HepG2 (cell line): ENCODE measurements around the gene DTYMK. TPM values are rescaled to one million over a fixed set of nuclear protein-coding genes. Genes with fewer than 3 reads are reported as not detected.

Experiments used
- DR1 ChIP-seq: sonication (generic); formaldehyde crosslinking; IDR thresholded peaks from 2 replicates; pipeline ENCODE4 v1.8.0; 2021; ENCODE audit warnings: mild to moderate bottlenecking, missing genetic modification reagents, inconsistent platforms
- GATAD2A ChIP-seq: IDR thresholded peaks from 2 replicates; pipeline ENCODE4 v1.6.1; 2016
- HNRNPH1 ChIP-seq: fragments of 200-400 bp; formaldehyde crosslinking; optimal IDR thresholded peaks from 2 replicates; pipeline ENCODE3; 2017; ENCODE audit warnings: mild to moderate bottlenecking, low read depth, low read length
- HNRNPLL ChIP-seq: fragments of 200-400 bp; formaldehyde crosslinking; IDR thresholded peaks from 2 replicates; pipeline ENCODE4 v1.6.1; 2017; ENCODE audit warnings: mild to moderate bottlenecking, low read depth, low read length; ENCODE audit not compliant: poor library complexity, severe bottlenecking
- KAT2B ChIP-seq: fragments of 150-350 bp; IDR thresholded peaks from 2 replicates; pipeline ENCODE4 v1.6.1; 2014; ENCODE audit warnings: low read depth, low read length, borderline replicate concordance
- KAT8 ChIP-seq: IDR thresholded peaks from 2 replicates; pipeline ENCODE4 v1.6.1; 2016; ENCODE audit warnings: missing genetic modification reagents, missing compliant biosample characterization
- KDM2A ChIP-seq: sonication (generic); formaldehyde crosslinking; IDR thresholded peaks from 2 replicates; pipeline ENCODE4 v1.4.0; 2020; ENCODE audit warnings: low read depth, missing genetic modification reagents, borderline replicate concordance
- NCOR1 ChIP-seq: fragments of 200-600 bp; sonication (generic); IDR thresholded peaks from 2 replicates; pipeline ENCODE4 v1.7.0; 2017; ENCODE audit warnings: antibody characterized with exemption, low read length, borderline replicate concordance
- PHB2 ChIP-seq: fragments of 450-650 bp; IDR thresholded peaks from 2 replicates; pipeline ENCODE4 v1.6.1; 2018; ENCODE audit not compliant: partially characterized antibody
- RARA ChIP-seq: IDR thresholded peaks from 2 replicates; pipeline ENCODE4 v1.6.1; 2016; ENCODE audit warnings: missing genetic modification reagents, missing compliant biosample characterization
- RBAK ChIP-seq: sonication (generic); formaldehyde crosslinking; IDR thresholded peaks from 2 replicates; pipeline ENCODE4 v1.5.1; 2020; ENCODE audit warnings: mild to moderate bottlenecking, missing genetic modification reagents
- RBM22 ChIP-seq: fragments of 200-400 bp; formaldehyde crosslinking; optimal IDR thresholded peaks from 2 replicates; pipeline ENCODE3; 2017; ENCODE audit warnings: mild to moderate bottlenecking, low read length, moderate library complexity
- SETDB1 ChIP-seq: sonication (generic); formaldehyde crosslinking; IDR thresholded peaks from 2 replicates; pipeline ENCODE4 v1.5.1; 2020; ENCODE audit warnings: missing genetic modification reagents, mild to moderate bottlenecking, borderline replicate concordance
- SIN3A ChIP-seq: IDR thresholded peaks from 2 replicates; pipeline ENCODE4 v1.6.1; 2011; ENCODE audit warnings: low read depth, mild to moderate bottlenecking, control low read depth, low read length, borderline replicate concordance
- U2AF2 ChIP-seq: fragments of 200-400 bp; formaldehyde crosslinking; IDR thresholded peaks from 2 replicates; pipeline ENCODE4 v1.6.1; 2017; ENCODE audit warnings: low read depth, mild to moderate bottlenecking, low read length
- XRCC5 ChIP-seq: fragments of 200-400 bp; formaldehyde crosslinking; optimal IDR thresholded peaks from 2 replicates; pipeline ENCODE3; 2017; ENCODE audit warnings: mild to moderate bottlenecking, low read length
- ZFP37 ChIP-seq: sonication (generic); formaldehyde crosslinking; IDR thresholded peaks from 2 replicates; pipeline ENCODE4 v1.4.0; 2020; ENCODE audit warnings: missing genetic modification reagents, borderline replicate concordance
- ZNF230 ChIP-seq: sonication (generic); formaldehyde crosslinking; IDR thresholded peaks from 2 replicates; pipeline ENCODE4 v1.4.0; 2020; ENCODE audit warnings: mild to moderate bottlenecking, missing genetic modification reagents
- ZNF335 ChIP-seq: sonication (generic); formaldehyde crosslinking; IDR thresholded peaks from 2 replicates; pipeline ENCODE4 v1.4.0; 2020; ENCODE audit warnings: missing genetic modification reagents
- ZNF451 ChIP-seq: sonication (generic); formaldehyde crosslinking; IDR thresholded peaks from 2 replicates; pipeline ENCODE4 v1.5.0; 2020; ENCODE audit warnings: mild to moderate bottlenecking, missing genetic modification reagents
- ZNF562 ChIP-seq: sonication (generic); formaldehyde crosslinking; IDR thresholded peaks from 2 replicates; pipeline ENCODE4 v1.8.0; 2022; ENCODE audit warnings: missing genetic modification reagents, borderline replicate concordance
- ZNF567 ChIP-seq: sonication (generic); formaldehyde crosslinking; IDR thresholded peaks from 2 replicates; pipeline ENCODE4 v1.8.1; 2023; ENCODE audit warnings: mild to moderate bottlenecking, missing genetic modification reagents, borderline replicate concordance
- ZNF577 ChIP-seq: sonication (generic); formaldehyde crosslinking; IDR thresholded peaks from 2 replicates; pipeline ENCODE4 v1.4.0; 2020; ENCODE audit warnings: mild to moderate bottlenecking, low read depth, missing genetic modification reagents, borderline replicate concordance
- ZNF773 ChIP-seq: sonication (generic); formaldehyde crosslinking; IDR thresholded peaks from 2 replicates; pipeline ENCODE4 v1.4.0; 2020; ENCODE audit warnings: missing genetic modification reagents, borderline replicate concordance
- ZNF782 ChIP-seq: sonication (generic); formaldehyde crosslinking; IDR thresholded peaks from 2 replicates; pipeline ENCODE4 v1.4.0; 2020; ENCODE audit warnings: missing genetic modification reagents, mild to moderate bottlenecking, borderline replicate concordance
- polyA plus RNA-seq, 8 experiments: library from polyadenylated mRNA; depleted of rRNA in 3 of 8; stranded (reverse) in 7 of 8; unstranded in 1 of 8; fragments of >200 nt; fragmentation: Illumina TruSeq in 4 of 8; extraction: Trizol in 4 of 8; gene quantifications; 2 replicates each; pipeline versions ENCODE4 v1.2.1 to v1.2.3, GENCODE V29; 2011 to 2016; ENCODE audit warnings: low read depth in 4 of 8, missing spikeins in 1 of 8, mixed read lengths in 1 of 8; ENCODE audit not compliant: insufficient read depth in 1 of 8
- total RNA-seq, 5 experiments: library from RNA; depleted of rRNA; stranded (reverse); fragments of >200 nt; fragmentation: Illumina TruSeq; extraction: Trizol; gene quantifications; 2 replicates each; pipeline ENCODE4 v1.2.3, GENCODE V29; 2016; ENCODE audit warnings: low read depth in 1 of 5
- TF ChIP-seq, protein P1 (sequence below): IDR thresholded peaks from 2 replicates; pipeline ENCODE4 v1.6.1; 2016; ENCODE audit warnings: mild to moderate bottlenecking, missing biosample characterization, missing genetic modification reagents
- TF ChIP-seq, protein P2 (sequence below): sonication (generic); formaldehyde crosslinking; IDR thresholded peaks from 2 replicates; pipeline ENCODE4 v1.5.0; 2020; ENCODE audit warnings: mild to moderate bottlenecking, missing genetic modification reagents
- TF ChIP-seq, protein P3 (sequence below): sonication (generic); formaldehyde crosslinking; IDR thresholded peaks from 2 replicates; pipeline ENCODE4 v1.4.0; 2020; ENCODE audit warnings: mild to moderate bottlenecking, low read depth, missing genetic modification reagents

The DTYMK gene
- total and polyA plus RNA-seq, 2 of the 13 experiments (the other 11 are each of a cell fraction or from before 2014, with no cell fraction given), result 57.5 to 134 TPM

DNA sequence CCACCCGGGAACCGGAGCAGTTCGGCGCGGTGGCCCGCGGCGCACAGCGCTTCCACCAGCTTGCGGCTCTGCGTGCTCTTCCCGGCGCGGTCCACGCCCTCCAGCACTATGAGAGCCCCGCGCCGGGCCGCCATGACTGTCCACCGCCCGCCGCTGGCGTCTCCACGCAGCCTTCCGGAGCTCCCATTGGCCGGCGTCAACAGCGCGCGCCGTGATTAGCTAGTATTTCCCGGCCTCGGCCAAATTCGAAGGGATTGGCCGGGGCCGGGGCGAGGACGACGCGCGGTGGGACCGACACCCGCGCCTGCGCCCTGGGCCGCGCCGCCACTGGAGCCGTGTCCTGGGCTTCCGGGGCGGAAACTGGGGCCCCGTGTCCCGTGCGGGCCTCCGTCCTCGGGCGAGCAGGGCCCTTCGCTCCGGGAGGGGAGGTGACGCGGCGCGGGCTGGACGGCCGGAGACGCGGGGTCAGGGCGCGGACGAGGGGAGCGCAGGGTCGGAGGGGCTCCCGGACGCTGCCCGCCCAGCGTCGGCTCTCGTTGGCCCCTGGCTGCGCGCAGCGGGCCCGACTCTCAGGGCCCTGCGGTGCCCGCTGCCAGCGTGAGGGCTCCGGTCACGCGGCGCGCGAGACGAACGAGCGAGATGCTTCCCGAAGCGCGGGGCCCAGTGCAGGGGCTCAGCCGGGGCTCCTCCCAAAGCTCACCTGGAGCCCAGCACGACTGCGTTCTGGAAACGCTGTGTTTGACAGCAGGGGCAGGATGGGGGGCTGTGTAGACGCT lies at the start of gene DTYMK (continued):
- TF ChIP-seq ZFP37 (CRISPR knock-in tag), result 0 out of 2 replicates have a peak, but pooled peaks have one; percentile 62
- TF ChIP-seq U2AF2, result no peak
- TF ChIP-seq, protein P1, sequence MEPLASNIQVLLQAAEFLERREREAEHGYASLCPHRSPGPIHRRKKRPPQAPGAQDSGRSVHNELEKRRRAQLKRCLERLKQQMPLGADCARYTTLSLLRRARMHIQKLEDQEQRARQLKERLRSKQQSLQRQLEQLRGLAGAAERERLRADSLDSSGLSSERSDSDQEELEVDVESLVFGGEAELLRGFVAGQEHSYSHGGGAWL, result peak; percentile 67
- TF ChIP-seq ZNF230 (CRISPR knock-in tag), result peak; percentile 87
- TF ChIP-seq RBAK (CRISPR knock-in tag), result no peak
- peak; percentile 4 for TF ChIP-seq HNRNPH1
- no peak for TF ChIP-seq ZNF335 (CRISPR knock-in tag)
- peak; percentile 87 for TF ChIP-seq KAT8 (CRISPR knock-in tag)
- TF ChIP-seq ZNF577 (CRISPR knock-in tag), result 0 out of 2 replicates have a peak, but pooled peaks have one; percentile 29
- 0 out of 2 replicates have a peak, but pooled peaks have one; percentile 17 for TF ChIP-seq ZNF782 (CRISPR knock-in tag)
- no peak; the same call in 1 of the 2 replicates for TF ChIP-seq NCOR1
- TF ChIP-seq, protein P2, sequence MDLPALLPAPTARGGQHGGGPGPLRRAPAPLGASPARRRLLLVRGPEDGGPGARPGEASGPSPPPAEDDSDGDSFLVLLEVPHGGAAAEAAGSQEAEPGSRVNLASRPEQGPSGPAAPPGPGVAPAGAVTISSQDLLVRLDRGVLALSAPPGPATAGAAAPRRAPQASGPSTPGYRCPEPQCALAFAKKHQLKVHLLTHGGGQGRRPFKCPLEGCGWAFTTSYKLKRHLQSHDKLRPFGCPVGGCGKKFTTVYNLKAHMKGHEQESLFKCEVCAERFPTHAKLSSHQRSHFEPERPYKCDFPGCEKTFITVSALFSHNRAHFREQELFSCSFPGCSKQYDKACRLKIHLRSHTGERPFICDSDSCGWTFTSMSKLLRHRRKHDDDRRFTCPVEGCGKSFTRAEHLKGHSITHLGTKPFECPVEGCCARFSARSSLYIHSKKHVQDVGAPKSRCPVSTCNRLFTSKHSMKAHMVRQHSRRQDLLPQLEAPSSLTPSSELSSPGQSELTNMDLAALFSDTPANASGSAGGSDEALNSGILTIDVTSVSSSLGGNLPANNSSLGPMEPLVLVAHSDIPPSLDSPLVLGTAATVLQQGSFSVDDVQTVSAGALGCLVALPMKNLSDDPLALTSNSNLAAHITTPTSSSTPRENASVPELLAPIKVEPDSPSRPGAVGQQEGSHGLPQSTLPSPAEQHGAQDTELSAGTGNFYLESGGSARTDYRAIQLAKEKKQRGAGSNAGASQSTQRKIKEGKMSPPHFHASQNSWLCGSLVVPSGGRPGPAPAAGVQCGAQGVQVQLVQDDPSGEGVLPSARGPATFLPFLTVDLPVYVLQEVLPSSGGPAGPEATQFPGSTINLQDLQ, result peak; percentile 95
- TF ChIP-seq SIN3A, result peak; percentile 77; the same call in 1 of the 2 replicates
- peak; percentile 74 for TF ChIP-seq HNRNPLL
- no peak for TF ChIP-seq PHB2
- TF ChIP-seq SETDB1 (CRISPR knock-in tag), result no peak
- peak; percentile 90 for TF ChIP-seq KDM2A (CRISPR knock-in tag)
- TF ChIP-seq RBM22, result peak; percentile 58
- peak; percentile 97 for TF ChIP-seq ZNF451 (CRISPR knock-in tag)
- no peak; the same call in 1 of the 2 replicates for TF ChIP-seq GATAD2A
- no peak for TF ChIP-seq KAT2B
- TF ChIP-seq RARA, result 0 out of 2 replicates have a peak, but pooled peaks have one; percentile 33
- TF ChIP-seq, protein P3, sequence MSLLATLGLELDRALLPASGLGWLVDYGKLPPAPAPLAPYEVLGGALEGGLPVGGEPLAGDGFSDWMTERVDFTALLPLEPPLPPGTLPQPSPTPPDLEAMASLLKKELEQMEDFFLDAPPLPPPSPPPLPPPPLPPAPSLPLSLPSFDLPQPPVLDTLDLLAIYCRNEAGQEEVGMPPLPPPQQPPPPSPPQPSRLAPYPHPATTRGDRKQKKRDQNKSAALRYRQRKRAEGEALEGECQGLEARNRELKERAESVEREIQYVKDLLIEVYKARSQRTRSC (CRISPR knock-in tag), result 0 out of 2 replicates have a peak, but pooled peaks have one; percentile 38
- peak; percentile 82 for TF ChIP-seq DR1 (CRISPR knock-in tag)
- TF ChIP-seq ZNF567 (CRISPR knock-in tag), result peak; percentile 81; the same call in 1 of the 2 replicates
- peak; percentile 67; the same call in 1 of the 2 replicates for TF ChIP-seq ZNF562 (CRISPR knock-in tag)
- peak; percentile 96 for TF ChIP-seq ZNF773 (CRISPR knock-in tag)
- TF ChIP-seq XRCC5, result peak; percentile 59
